ENCODE results near the gene ANO7.

DNA sequence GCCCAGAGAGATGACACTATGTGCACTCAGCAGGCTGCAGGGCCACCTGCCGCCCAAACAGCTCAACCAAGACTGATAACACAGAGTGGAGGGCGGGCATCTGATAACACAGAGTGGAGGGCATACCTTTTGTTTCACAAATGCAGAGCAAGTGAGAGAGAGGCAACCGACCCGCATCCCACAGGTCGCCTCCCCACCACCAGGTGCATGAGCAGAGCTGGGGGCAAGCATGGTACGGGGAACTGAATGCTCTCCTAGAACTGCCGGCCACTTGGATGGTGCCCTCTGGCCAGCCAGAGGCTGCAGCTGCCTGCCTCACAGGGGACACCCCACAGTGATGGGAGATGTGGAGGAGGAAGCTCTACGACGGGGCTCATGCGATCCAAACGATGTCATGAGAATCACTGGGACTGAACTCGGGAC lies 49.5 kb downstream of the ANO7 start:
- TF ChIP-seq POLR2AphosphoS5 (IDR thresholded peaks at IDR 0.05; ENCODE audit: borderline replicate concordance, low read depth, low read length) (no peak), EZH2 (IDR thresholded peaks at IDR 0.05) (no peak)

Data from SK-N-MC (cell line).